Esophagus (tissue), 2 donors: ENCODE results near the gene SERTAD4. TPM values are rescaled to one million over a fixed set of nuclear protein-coding genes. Genes with fewer than 3 reads are reported as not detected.

ENCODE experiments used
- H3K27ac ChIP-seq, 2 donors: one replicate each; pipeline ENCODE4 v1.5.1; 2013; ENCODE audit warnings: low read depth in 2 of 2, mild to moderate bottlenecking in 2 of 2, inconsistent platforms in 1 of 2, low read length in 1 of 2, moderate library complexity in 1 of 2
- H3K27me3 ChIP-seq, 2 donors: one replicate each; pipeline ENCODE4 v1.6.1; 2013; ENCODE audit warnings: low read length in 2 of 2, control low read depth in 1 of 2, mild to moderate bottlenecking in 1 of 2; ENCODE audit not compliant: insufficient read depth in 2 of 2, control insufficient read depth in 1 of 2
- H3K36me3 ChIP-seq, 2 donors: one replicate each; pipeline ENCODE4 v1.6.1; 2013; ENCODE audit warnings: low read length in 1 of 2; ENCODE audit not compliant: control insufficient read depth in 2 of 2, insufficient read depth in 2 of 2
- H3K4me1 ChIP-seq, 2 donors: one replicate each; pipeline ENCODE4 v1.6.1; 2013; ENCODE audit warnings: low read length in 1 of 2; ENCODE audit not compliant: control insufficient read depth in 2 of 2, insufficient read depth in 2 of 2
- H3K4me3 ChIP-seq, 2 donors: one replicate each; pipeline ENCODE4 v1.5.1; 2013; ENCODE audit warnings: low read length in 2 of 2, mild to moderate bottlenecking in 2 of 2, low read depth in 1 of 2, moderate library complexity in 1 of 2
- H3K9me3 ChIP-seq, 2 donors: one replicate each; pipeline ENCODE4 v1.6.1; 2013; ENCODE audit warnings: mild to moderate bottlenecking in 2 of 2, low read depth in 1 of 2, low read length in 1 of 2, moderate library complexity in 1 of 2; ENCODE audit not compliant: control insufficient read depth in 2 of 2, insufficient read depth in 1 of 2
- WGBS, 2 donors: extraction: QIAGEN DNeasy Blood & Tissue Kit; methylation state at CpG; one replicate each; pipeline ENCODE4 v1.1.7; 2013; 5-methylcytosine and 5-hydroxymethylcytosine counted together
- polyA plus RNA-seq, 2 donors: library from polyadenylated mRNA; stranded (reverse); fragments of 200-250 nt; gene quantifications; one replicate each; pipeline ENCODE4 v1.2.3, GENCODE V29; 2013
- donor health status: healthy with polysubstance abuse.
- donor health status: Bipolar disorder and iron deficiency.

Gene SERTAD4
- polyA plus RNA-seq, 2 donors, result 3.0 to 4.2 TPM

DNA sequence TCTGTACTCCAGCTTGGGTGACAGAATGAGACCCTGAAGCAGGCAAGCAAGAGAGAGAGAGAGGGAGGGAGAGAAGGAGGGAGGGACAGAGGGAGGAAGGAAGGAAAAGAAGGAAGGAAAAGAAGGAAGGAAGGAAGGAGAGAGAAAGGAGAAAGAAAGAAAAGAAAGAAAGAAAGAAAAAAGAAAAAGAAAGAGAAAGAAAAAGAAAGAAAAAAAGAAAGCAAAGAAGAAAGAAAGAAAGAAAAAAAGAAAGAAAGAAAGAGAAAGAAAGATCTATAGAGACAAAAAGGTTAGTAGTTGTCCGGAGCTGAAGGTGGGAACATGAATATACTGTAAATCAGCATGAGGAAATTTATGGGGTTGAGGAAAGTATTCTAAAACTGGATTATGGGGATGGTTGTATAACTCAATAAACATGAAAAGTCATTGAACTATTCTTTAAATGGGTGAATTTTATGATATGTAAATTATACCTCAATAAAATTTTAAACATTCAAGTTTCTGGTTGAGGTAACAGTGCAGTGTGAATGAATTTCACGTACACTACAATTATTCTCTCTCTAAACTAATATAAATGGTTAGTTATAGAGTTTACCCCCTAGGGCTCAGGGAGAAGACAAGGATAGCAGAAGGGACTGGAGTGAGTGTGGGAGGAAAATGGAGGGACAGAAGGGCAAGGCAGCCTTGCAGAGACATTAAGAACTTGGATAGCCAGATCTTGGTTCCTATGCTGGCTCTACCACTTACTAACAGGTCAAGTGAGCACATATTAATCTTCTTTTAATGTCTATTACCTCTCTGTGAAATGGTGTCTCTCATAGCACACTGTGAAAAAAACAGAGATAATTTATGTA, 24.8 kb upstream of the SERTAD4 start:
- Histone ChIP-seq H3K9me3 (no peaks in the 10 kb centered on the region), H3K4me1 (no peaks in the 10 kb centered on the region), H3K27me3 (no peaks in the 10 kb centered on the region), H3K36me3 (no peaks in the 10 kb centered on the region), H3K27ac (no peak overlapping the region), H3K4me3 (no peak overlapping the region)
- 91 to 94% methylated on average over 2 of the region's 2 CpGs for whole genome bisulfite sequencing, 2 donors

DNA sequence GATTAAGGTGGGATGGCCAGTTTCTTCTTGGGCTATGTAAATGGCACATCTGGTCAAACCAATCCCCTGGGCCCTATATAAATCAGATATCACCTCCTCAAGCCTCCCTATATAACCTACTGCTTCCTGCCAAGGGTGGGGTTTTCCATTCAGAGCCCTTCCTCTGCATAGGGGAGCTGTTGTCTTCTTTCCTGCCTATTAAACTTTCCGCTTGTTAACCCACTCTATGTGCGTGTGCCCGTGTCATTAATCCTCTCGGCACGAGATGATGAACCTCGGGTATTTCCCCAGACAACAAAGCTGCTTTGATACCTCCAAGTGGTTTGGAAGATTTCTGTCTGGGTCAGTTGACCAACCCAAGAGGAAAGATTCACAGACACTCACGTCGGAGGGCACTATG, 19.3 kb upstream of the SERTAD4 start:
- Histone ChIP-seq H3K4me3 (no peak overlapping the region), H3K27ac (no peak overlapping the region), H3K9me3 (no peaks in the 10 kb centered on the region), H3K4me1 (peaks cover 0 to 2% of the 10 kb centered on the region in 2 donors), H3K36me3 (no peaks in the 10 kb centered on the region), H3K27me3 (no peaks in the 10 kb centered on the region)
- WGBS, 2 donors, result 80 to 83% methylated on average over 8 of the region's 8 CpGs

DNA sequence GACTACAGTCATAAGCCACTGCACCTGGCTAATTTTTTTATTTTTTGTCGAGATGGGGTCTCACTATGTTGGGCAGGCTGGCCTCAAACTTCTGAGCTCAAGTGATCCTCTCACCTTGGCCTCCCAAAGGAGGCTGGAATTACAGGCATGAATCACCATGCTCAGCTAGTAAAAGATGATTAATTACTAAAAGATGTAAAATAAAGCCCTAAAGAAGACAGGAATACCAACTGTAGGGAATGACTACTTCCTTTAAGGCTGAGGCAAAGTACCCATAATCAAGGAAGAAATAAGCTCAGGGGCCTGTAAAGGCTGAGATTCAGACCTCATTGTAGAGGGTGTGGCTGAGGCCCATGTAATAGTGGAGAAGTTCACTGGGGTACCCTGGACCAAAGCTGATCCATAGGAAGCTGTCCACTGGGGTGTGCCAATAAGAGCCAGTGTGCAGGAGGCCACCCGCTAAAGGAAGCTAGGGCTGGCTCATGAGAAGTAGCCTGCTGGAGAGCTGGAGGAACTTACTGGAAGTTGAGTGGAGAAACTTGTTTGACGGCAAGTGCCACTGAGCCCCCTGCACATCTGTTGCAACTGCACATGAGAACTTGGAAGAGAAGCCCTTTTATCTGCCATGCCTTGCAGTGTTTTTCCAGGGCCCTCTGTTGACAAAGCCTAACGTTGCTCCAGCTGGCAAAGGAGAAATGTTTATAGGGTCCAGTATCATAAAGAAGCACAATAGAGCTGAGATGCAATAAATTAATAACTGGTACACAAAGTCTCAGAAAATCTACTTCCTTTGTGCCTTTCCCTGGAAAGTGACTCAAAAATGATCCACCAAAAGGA, 17.8 kb upstream of the SERTAD4 start:
- Histone ChIP-seq H3K36me3 (no peaks in the 10 kb centered on the region), H3K27ac (no peak overlapping the region), H3K4me1 (peaks cover 0 to 2% of the 10 kb centered on the region in 2 donors), H3K27me3 (no peaks in the 10 kb centered on the region), H3K4me3 (no peak overlapping the region), H3K9me3 (no peaks in the 10 kb centered on the region)
- WGBS, 2 donors, result 63 to 68% methylated on average over 4 of the region's 4 CpGs

DNA sequence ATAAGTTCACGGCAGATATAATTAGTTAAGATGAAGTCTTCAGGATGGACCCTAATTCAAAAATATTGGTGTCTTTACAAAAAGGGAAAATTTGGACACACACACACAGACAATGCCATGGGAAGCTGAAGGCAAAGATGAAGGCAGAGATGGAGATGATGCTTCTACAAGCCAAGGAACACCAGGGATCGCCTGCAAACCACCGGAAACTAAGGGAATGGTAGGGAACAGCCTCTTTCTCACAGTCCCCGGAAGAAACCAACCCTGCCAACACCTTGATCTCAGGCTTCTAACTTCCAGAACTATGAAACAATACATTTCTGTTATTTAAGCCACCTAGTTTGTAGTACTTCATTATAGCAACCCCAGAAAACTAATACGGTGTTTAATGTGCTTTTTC, 15.1 kb upstream of the SERTAD4 start:
- no peak overlapping the region for H3K4me3 ChIP-seq
- H3K9me3 ChIP-seq, result no peaks in the 10 kb centered on the region
- H3K27ac ChIP-seq, result no peak overlapping the region
- no peaks in the 10 kb centered on the region for H3K27me3 ChIP-seq
- peaks cover 0 to 2% of the 10 kb centered on the region in 2 donors for H3K4me1 ChIP-seq
- 89 to 90% methylated on average over 5 of the region's 5 CpGs for WGBS, 2 donors
- H3K36me3 ChIP-seq, result no peaks in the 10 kb centered on the region

DNA sequence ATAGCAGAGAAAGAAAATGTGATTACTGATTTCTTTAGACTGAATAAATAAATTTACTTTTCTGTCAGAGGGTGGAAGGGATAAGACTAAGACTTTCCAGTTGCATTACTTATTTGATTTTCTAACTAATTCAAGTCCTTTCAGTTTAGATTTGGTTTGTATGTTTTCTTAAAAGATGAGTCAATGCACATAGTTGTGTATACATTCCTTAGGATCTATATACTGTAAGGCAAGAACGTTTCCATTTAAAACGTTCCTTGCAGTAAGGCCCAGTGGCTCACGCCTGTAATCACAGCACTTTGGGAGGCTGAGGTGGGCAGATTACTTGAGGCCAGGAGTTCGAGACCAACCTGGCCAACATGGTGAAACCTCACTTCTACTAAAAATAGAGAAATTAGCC, 14.5 kb upstream of the SERTAD4 start:
- Histone ChIP-seq H3K4me1 (peaks cover 0 to 3% of the 10 kb centered on the region in 2 donors), H3K4me3 (no peak overlapping the region), H3K9me3 (no peaks in the 10 kb centered on the region), H3K36me3 (no peaks in the 10 kb centered on the region), H3K27me3 (no peaks in the 10 kb centered on the region), H3K27ac (no peak overlapping the region)
- WGBS, 2 donors, result 66 to 68% methylated on average over 4 of the region's 4 CpGs

DNA sequence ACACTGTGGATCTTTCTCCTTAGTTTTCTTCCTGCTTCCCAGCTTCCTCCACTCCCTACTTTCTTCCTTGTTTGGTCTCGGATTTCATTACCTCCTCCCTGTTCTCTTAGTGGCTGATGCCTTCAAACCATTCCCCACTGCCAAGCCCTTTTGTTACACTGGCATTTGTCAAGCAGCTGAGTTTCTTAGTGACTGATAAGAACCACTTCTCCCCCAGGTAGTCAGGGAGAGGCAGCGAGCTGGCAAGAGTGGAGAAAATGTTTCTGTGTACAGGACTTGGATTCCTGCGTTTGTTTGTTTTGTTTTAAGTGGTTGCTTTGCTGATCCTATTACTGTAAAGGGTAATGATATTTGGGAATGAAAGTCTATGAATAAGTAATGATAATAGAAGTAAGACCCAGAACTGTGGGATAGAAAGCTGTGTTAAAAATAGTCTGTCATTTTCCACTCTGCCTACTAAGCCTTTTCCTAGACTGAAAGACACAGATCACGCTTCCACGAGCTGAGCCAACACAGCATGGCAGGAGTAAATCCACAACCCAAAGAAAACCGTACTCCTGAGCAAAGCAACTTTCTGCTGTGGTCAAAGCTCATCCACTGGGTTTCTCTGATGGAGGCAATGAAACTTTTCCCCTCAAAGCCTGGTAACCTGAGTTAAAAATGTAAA, 10.1 kb upstream of the SERTAD4 start:
- no peak overlapping the region for H3K27ac ChIP-seq
- WGBS, 2 donors, result 22 to 28% methylated on average over 6 of the region's 6 CpGs

DNA sequence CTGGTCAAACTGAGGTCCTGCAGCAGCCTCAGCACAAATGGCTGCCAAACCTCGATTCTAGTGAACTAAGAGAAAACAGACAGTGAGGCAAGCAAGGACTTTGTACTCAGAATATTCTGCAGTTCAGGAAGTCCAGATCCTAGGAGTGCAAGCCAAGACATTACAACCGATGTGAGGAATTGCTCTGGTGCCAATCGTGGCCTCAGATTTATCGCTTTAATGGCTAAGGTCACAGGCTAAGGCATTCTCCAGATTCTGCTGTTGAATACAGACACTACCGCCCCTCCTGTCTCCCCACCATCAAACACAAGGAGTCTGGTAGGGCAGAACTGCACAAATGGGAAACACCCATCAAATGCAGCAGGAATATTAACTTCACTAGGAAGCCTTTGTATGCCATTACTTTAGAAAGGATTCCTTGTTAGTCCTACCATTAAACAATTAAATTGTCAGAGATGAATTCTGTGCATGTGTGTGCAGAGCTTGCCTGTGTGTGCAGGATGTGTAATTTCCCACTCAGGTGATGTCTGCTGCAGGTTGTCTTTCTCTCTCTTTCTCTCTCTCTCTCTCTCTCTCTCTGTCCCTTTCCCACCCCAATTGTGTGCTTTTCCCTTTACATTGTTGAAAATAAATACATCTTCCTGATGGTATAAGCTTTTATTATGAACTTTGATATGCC, 9.2 kb upstream of the SERTAD4 start:
- Histone ChIP-seq H3K27ac (no peak overlapping the region), H3K4me3 (no peak overlapping the region)

More for the DNA sequence above, 10.1 kb upstream of the SERTAD4 start:
- H3K27me3 ChIP-seq, result no peaks in the 10 kb centered on the region
- H3K9me3 ChIP-seq, result no peaks in the 10 kb centered on the region
- no peak overlapping the region for H3K4me3 ChIP-seq
- H3K36me3 ChIP-seq, result no peaks in the 10 kb centered on the region
- H3K4me1 ChIP-seq, result peaks cover 0 to 2% of the 10 kb centered on the region in 2 donors

DNA sequence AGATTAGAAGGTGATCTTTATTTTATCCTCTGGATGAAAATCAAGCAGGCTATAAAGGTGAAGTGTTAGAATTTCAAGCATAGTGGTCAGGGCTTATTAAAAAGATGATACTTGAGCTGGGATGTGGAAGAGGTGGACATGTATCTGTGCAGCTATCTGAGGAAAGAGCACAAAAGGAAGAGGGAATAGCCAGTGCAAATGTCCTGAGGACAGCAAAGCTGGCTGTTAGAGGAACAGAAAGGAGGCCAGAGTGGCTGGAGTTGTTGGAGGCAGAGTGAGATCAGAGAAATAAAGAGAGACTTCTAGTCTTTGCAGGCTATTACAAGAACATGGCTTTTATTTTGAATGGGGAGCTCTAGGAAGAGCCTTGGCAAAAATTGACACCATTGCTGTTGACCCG, 4.4 kb upstream of the SERTAD4 start:
- 64 to 80% methylated on average over 1 of the region's 1 CpG for WGBS, 2 donors
- no peaks in the 10 kb centered on the region for H3K9me3 ChIP-seq
- no peak overlapping the region for H3K27ac ChIP-seq
- no peaks in the 10 kb centered on the region for H3K36me3 ChIP-seq
- peaks cover 0 to under 1% of the 10 kb centered on the region in 2 donors for H3K4me1 ChIP-seq
- no peaks in the 10 kb centered on the region for H3K27me3 ChIP-seq
- H3K4me3 ChIP-seq, result no peak overlapping the region

More for the DNA sequence above, 9.2 kb upstream of the SERTAD4 start:
- WGBS, 2 donors, result 35 to 41% methylated on average over 5 of the region's 5 CpGs
- peaks cover 0 to 2% of the 10 kb centered on the region in 2 donors for H3K4me1 ChIP-seq
- no peaks in the 10 kb centered on the region for H3K36me3 ChIP-seq
- H3K9me3 ChIP-seq, result no peaks in the 10 kb centered on the region
- no peaks in the 10 kb centered on the region for H3K27me3 ChIP-seq

DNA sequence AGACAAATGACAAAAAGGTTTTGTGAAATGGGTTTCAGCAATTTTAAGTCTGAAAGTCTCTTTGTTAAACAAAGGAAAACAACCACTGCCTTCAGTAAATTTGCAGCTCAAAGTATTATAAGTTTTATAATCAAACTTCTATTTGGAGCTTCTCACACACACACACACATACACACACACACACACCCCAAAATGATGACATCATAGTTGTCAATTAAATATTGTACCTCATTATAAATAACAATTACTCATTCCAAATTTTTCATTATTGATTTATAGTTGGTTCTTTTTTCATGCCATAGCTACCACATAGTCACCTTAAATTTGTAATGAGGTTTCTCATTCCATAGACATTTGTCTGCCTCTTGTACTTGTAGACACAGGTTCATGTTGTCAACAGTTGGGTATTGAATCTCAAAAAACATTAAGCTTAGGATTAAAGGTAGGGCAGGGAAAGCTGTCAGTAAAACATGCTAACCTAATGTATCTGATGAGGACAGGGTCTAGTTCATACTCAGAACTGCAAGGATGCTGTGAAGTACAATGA, 2.4 kb upstream of the SERTAD4 start:
- Histone ChIP-seq H3K4me3 (no peak overlapping the region), H3K9me3 (no peaks in the 10 kb centered on the region), H3K27ac (no peak overlapping the region), H3K4me1 (peaks cover 0 to 3% of the 10 kb centered on the region in 2 donors), H3K27me3 (peaks cover 0 to 2% of the 10 kb centered on the region in 2 donors), H3K36me3 (no peaks in the 10 kb centered on the region)
